HEK293 (cell line): ENCODE results near the gene CNTN4.

Experiments used
- CTCF ChIA-PET: fragments of 350-600 bp; formaldehyde crosslinking; extraction: SDS; loops from one replicate; lab custom pipeline; 2021; ENCODE audit warnings: antibody characterized with exemption; lab: Yijun Ruan, JAX
- POLR2A ChIA-PET: fragments of 300-600 bp; formaldehyde crosslinking; extraction: SDS; loops from one replicate; lab custom pipeline; 2020; ENCODE audit warnings: antibody characterized with exemption, inconsistent platforms; lab: Yijun Ruan, JAX
- H3K27ac ChIP-seq: fragments of 200-500 bp; sonication (Bioruptor generic); 2 replicates; pipeline ENCODE4 v1.5.1; 2014; ENCODE audit warnings: low read depth, low read length, control low read depth, inconsistent platforms; ENCODE audit errors: extremely low read depth
- H3K36me3 ChIP-seq, 2 experiments: fragments of 200-500 bp in 1 of 2; sonication (Bioruptor generic) in 1 of 2; 1 replicate in 1 of 2; 2 replicates in 1 of 2; pipeline ENCODE4 v1.5.1; 2014 to 2017; ENCODE audit warnings: inconsistent platforms in 2 of 2, low read length in 2 of 2; ENCODE audit not compliant: control insufficient read depth in 2 of 2, insufficient read depth in 1 of 2
- H3K4me1 ChIP-seq: fragments of 200-500 bp; sonication (Bioruptor generic); 2 replicates; pipeline ENCODE4 v1.5.1; 2014; ENCODE audit warnings: mild to moderate bottlenecking, low read length, inconsistent platforms; ENCODE audit not compliant: control insufficient read depth, insufficient read depth
- H3K4me3 ChIP-seq: 2 replicates; pipeline ENCODE4 v1.5.1; 2011; ENCODE audit warnings: low read depth, mild to moderate bottlenecking, control low read depth, low read length, moderate library complexity
- H3K9me3 ChIP-seq: fragments of 200-500 bp; sonication (Bioruptor generic); 2 replicates; pipeline ENCODE4 v1.5.1; 2014; ENCODE audit warnings: low read depth, low read length, inconsistent platforms; ENCODE audit not compliant: control insufficient read depth, insufficient read depth
- HOXD13 ChIP-seq: sonication (generic); formaldehyde crosslinking; IDR thresholded peaks from 2 replicates; pipeline ENCODE4 v1.8.0; 2022; ENCODE audit warnings: missing genetic modification reagents, borderline replicate concordance
- IKZF3 ChIP-seq: fragments of 450-650 bp; IDR thresholded peaks from 2 replicates; pipeline ENCODE4 v1.5.0; 2018; ENCODE audit warnings: missing biosample characterization, mild to moderate bottlenecking, missing genetic modification characterization, moderate library complexity
- KLF10 ChIP-seq: fragments of 450-650 bp; IDR thresholded peaks from 2 replicates; pipeline ENCODE4 v1.5.1; 2018; ENCODE audit warnings: missing biosample characterization, mild to moderate bottlenecking, missing genetic modification characterization
- MYNN ChIP-seq: fragments of 450-650 bp; formaldehyde crosslinking; IDR thresholded peaks from 2 replicates; pipeline ENCODE4 v1.5.1; 2016; ENCODE audit warnings: missing biosample characterization, missing genetic modification characterization, borderline replicate concordance
- PRDM2 ChIP-seq: fragments of 450-650 bp; formaldehyde crosslinking; IDR thresholded peaks from 2 replicates; pipeline ENCODE4 v1.5.1; 2016; ENCODE audit warnings: missing biosample characterization, missing genetic modification characterization, borderline replicate concordance
- YY1 ChIP-seq: fragments of 450-650 bp; formaldehyde crosslinking; IDR thresholded peaks from 2 replicates; pipeline ENCODE4 v1.5.1; 2018; ENCODE audit warnings: missing biosample characterization, missing genetic modification characterization
- ZBTB1 ChIP-seq: fragments of 450-650 bp; formaldehyde crosslinking; IDR thresholded peaks from 2 replicates; pipeline ENCODE4 v1.5.1; 2016; ENCODE audit warnings: missing biosample characterization, missing genetic modification characterization
- ZIC2 ChIP-seq: fragments of 450-650 bp; formaldehyde crosslinking; IDR thresholded peaks from 2 replicates; pipeline ENCODE4 v1.5.1; 2016; ENCODE audit warnings: missing biosample characterization, missing genetic modification characterization
- ZNF19 ChIP-seq: fragments of 450-650 bp; formaldehyde crosslinking; IDR thresholded peaks from 2 replicates; pipeline ENCODE4; 2016; ENCODE audit warnings: missing biosample characterization, missing genetic modification characterization, low read depth
- ZNF335 ChIP-seq: fragments of 450-650 bp; formaldehyde crosslinking; conservative IDR thresholded peaks from 2 replicates; pipeline ENCODE4 v1.5.1; 2016; ENCODE audit warnings: missing biosample characterization, missing genetic modification characterization
- ZNF350 ChIP-seq: fragments of 450-650 bp; formaldehyde crosslinking; IDR thresholded peaks from 2 replicates; pipeline ENCODE4 v1.5.0; 2017; ENCODE audit warnings: missing biosample characterization, mild to moderate bottlenecking, missing genetic modification characterization
- ZNF488 ChIP-seq: fragments of 450-650 bp; formaldehyde crosslinking; IDR thresholded peaks from 2 replicates; pipeline ENCODE4 v1.5.1; 2016; ENCODE audit warnings: missing biosample characterization, missing genetic modification characterization
- ZNF513 ChIP-seq: fragments of 450-650 bp; IDR thresholded peaks from 2 replicates; pipeline ENCODE4 v1.5.1; 2018; ENCODE audit warnings: missing biosample characterization, missing genetic modification characterization
- ZNF560 ChIP-seq: fragments of 450-650 bp; formaldehyde crosslinking; IDR thresholded peaks from 2 replicates; pipeline ENCODE4 v1.5.1; 2017; ENCODE audit warnings: missing biosample characterization, missing genetic modification characterization, borderline replicate concordance
- ZNF561 ChIP-seq: fragments of 450-650 bp; IDR thresholded peaks from 2 replicates; pipeline ENCODE4 v1.5.1; 2018; ENCODE audit warnings: missing biosample characterization, missing genetic modification characterization, borderline replicate concordance
- ZNF600 ChIP-seq: fragments of 450-650 bp; formaldehyde crosslinking; IDR thresholded peaks from 2 replicates; pipeline ENCODE4 v1.5.1; 2016; ENCODE audit warnings: missing biosample characterization, missing genetic modification characterization
- ZNF629 ChIP-seq: fragments of 450-650 bp; formaldehyde crosslinking; IDR thresholded peaks from 2 replicates; pipeline ENCODE4 v1.5.1; 2017; ENCODE audit warnings: missing biosample characterization, missing genetic modification characterization
- ZNF664 ChIP-seq: fragments of 450-650 bp; formaldehyde crosslinking; IDR thresholded peaks from 2 replicates; pipeline ENCODE4 v1.5.1; 2016; ENCODE audit warnings: missing biosample characterization, missing genetic modification characterization
- ZNF707 ChIP-seq: fragments of 450-650 bp; formaldehyde crosslinking; IDR thresholded peaks from 2 replicates; pipeline ENCODE4 v1.5.1; 2016; ENCODE audit warnings: missing biosample characterization, missing genetic modification characterization
- ZNF776 ChIP-seq: fragments of 450-650 bp; formaldehyde crosslinking; IDR thresholded peaks from 2 replicates; pipeline ENCODE4 v1.5.0; 2017; ENCODE audit warnings: missing biosample characterization, missing genetic modification characterization, borderline replicate concordance
- ZSCAN16 ChIP-seq: fragments of 450-650 bp; formaldehyde crosslinking; IDR thresholded peaks from 2 replicates; pipeline ENCODE4 v1.5.1; 2016; ENCODE audit warnings: missing biosample characterization, missing genetic modification characterization
- ZSCAN23 ChIP-seq: fragments of 450-650 bp; formaldehyde crosslinking; IDR thresholded peaks from 2 replicates; pipeline ENCODE4 v1.5.1; 2016; ENCODE audit warnings: missing biosample characterization, missing genetic modification characterization
- ZSCAN5A ChIP-seq: fragments of 450-650 bp; formaldehyde crosslinking; IDR thresholded peaks from 2 replicates; pipeline ENCODE4 v1.5.1; 2016; ENCODE audit warnings: missing biosample characterization, missing genetic modification characterization

CNTN4 gene

GRCh38 chr3:2837239-2837638, 738.6 kb downstream of the CNTN4 start:
- no peak overlapping the region for H3K4me3 ChIP-seq
- no peaks in the 10 kb centered on the region for H3K9me3 ChIP-seq
- ChIA-PET POLR2A (no interaction called here), CTCF (no interaction called here)
- H3K4me1 ChIP-seq: no peaks in the 10 kb centered on the region
- TF ChIP-seq IKZF3 (tag by site-specific recombination) (no peak), ZNF600 (tag by site-specific recombination) (no peak), PRDM2 (tag by site-specific recombination) (no peak), ZNF488 (tag by site-specific recombination) (no peak)
- TF ChIP-seq, all 188 proteins: peak for 0
- H3K36me3 ChIP-seq: no peaks in the 10 kb centered on the region
- H3K27ac ChIP-seq: no peak overlapping the region

- ChIA-PET POLR2A (no interaction called here), CTCF (interaction anchor here (1.5 kb wide), 1 partner anchor 84 kb away, joined by 6 read pairs; no protein-coding TSS in a partner anchor)
- TF ChIP-seq ZNF335 (tag by site-specific recombination): no peak
- no peak for TF ChIP-seq ZNF776 (tag by site-specific recombination)
- no peak for TF ChIP-seq ZNF561 (tag by site-specific recombination)
- no peak for TF ChIP-seq ZNF513 (tag by site-specific recombination)
- TF ChIP-seq ZNF600 (tag by site-specific recombination): no peak
- TF ChIP-seq ZIC2: no peak
- no peak for TF ChIP-seq YY1
- TF ChIP-seq MYNN (tag by site-specific recombination): no peak
- no peak for TF ChIP-seq ZNF350 (tag by site-specific recombination)
- TF ChIP-seq ZNF629 (tag by site-specific recombination): no peak
- H3K27ac ChIP-seq: no peak overlapping the region
- H3K36me3 ChIP-seq: no peaks in the 10 kb centered on the region
- no peaks in the 10 kb centered on the region for H3K9me3 ChIP-seq
- H3K4me3 ChIP-seq: no peak overlapping the region
- H3K4me1 ChIP-seq: no peaks in the 10 kb centered on the region
These were observed 739.2 kb downstream of the CNTN4 start for GRCh38 chr3:2837910-2838309.

- ChIA-PET POLR2A (no interaction called here), CTCF (interaction anchor here (1.5 kb wide), 1 partner anchor 84 kb away, joined by 6 read pairs; no protein-coding TSS in a partner anchor)
- no peak overlapping the region for H3K27ac ChIP-seq
- H3K36me3 ChIP-seq: no peaks in the 10 kb centered on the region
- no peak overlapping the region for H3K4me3 ChIP-seq
- no peaks in the 10 kb centered on the region for H3K9me3 ChIP-seq
- no peaks in the 10 kb centered on the region for H3K4me1 ChIP-seq
- TF ChIP-seq ZNF664 (tag by site-specific recombination) (no peak), HOXD13 (CRISPR knock-in tag) (no peak), KLF10 (tag by site-specific recombination) (no peak), ZSCAN23 (tag by site-specific recombination) (no peak), ZSCAN5A (no peak), ZNF707 (no peak), ZSCAN16 (tag by site-specific recombination) (no peak), ZBTB1 (tag by site-specific recombination) (no peak), ZNF19 (no peak), ZNF560 (tag by site-specific recombination) (no peak), ZNF629 (tag by site-specific recombination) (no peak)
These were observed 740.0 kb downstream of the CNTN4 start for GRCh38 chr3:2838546-2839157.
